Epithelial cell of esophagus (primary cell): ENCODE results near the gene CPE.

Experiments
- DNase-seq: peaks from one replicate; pipeline ENCODE4 v3.0.0; 2010; ENCODE audit warnings: low read depth
- H3K4me3 ChIP-seq: 2 replicates; pipeline ENCODE4 v1.5.1; 2011; ENCODE audit warnings: mild to moderate bottlenecking, low read length, control low read depth
- CTCF ChIP-seq: IDR thresholded peaks from 2 replicates; pipeline ENCODE4 v1.5.1; 2011; ENCODE audit warnings: low read depth, mild to moderate bottlenecking, low read length, control low read depth, inconsistent platforms; ENCODE audit not compliant: insufficient read depth; ENCODE audit errors: missing control alignments

Gene CPE

GRCh38 chr4:165378398-165378744 lies 437 bp upstream of the CPE start:
- no peak for DNase-seq
- peak overlapping the region; percentile 52 for H3K4me3 ChIP-seq

GRCh38 chr4:165379678-165380064 lies 863 bp downstream of the CPE start:
- TF ChIP-seq CTCF, result no peak

More at GRCh38 chr4:165378398-165378744, 437 bp upstream of the CPE start:
- TF ChIP-seq CTCF, result no peak

GRCh38 chr4:165380805-165381204 lies 2.0 kb downstream of the CPE start:
- no peak for TF ChIP-seq CTCF
- no peak for DNase-seq
- H3K4me3 ChIP-seq, result no peak overlapping the region

More at GRCh38 chr4:165379678-165380064, 863 bp downstream of the CPE start:
- peak overlapping the region; percentile 52 for H3K4me3 ChIP-seq
- no peak for DNase-seq

- DNase-seq, result no peak
- H3K4me3 ChIP-seq, result no peak overlapping the region
- no peak for TF ChIP-seq CTCF
These were observed 3.1 kb downstream of the CPE start for GRCh38 chr4:165381821-165382373.

GRCh38 chr4:165382640-165383039 lies 3.8 kb downstream of the CPE start:
- no peak for DNase-seq
- H3K4me3 ChIP-seq, result no peak overlapping the region
- no peak for TF ChIP-seq CTCF

GRCh38 chr4:165383591-165384073 lies 4.8 kb downstream of the CPE start:
- no peak for TF ChIP-seq CTCF
- no peak overlapping the region for H3K4me3 ChIP-seq
- peak; percentile 91 for DNase-seq

GRCh38 chr4:165384186-165384585 lies 5.4 kb downstream of the CPE start:
- no peak for TF ChIP-seq CTCF
- no peak for DNase-seq

More at GRCh38 chr4:165384186-165384585, 5.4 kb downstream of the CPE start:
- H3K4me3 ChIP-seq, result no peak overlapping the region
